Mucosa of rectum (tissue), 2 donors: Measurements from ENCODE around the gene SGK1.

Experiments used
- H3K27ac ChIP-seq, 2 donors: one replicate each; pipeline ENCODE4 v1.7.0; 2013; ENCODE audit warnings: inconsistent platforms in 2 of 2, low read depth in 2 of 2, low read length in 2 of 2
- H3K27me3 ChIP-seq, 2 donors: one replicate each; pipeline ENCODE4 v1.7.0; 2013; ENCODE audit warnings: low read length in 2 of 2; ENCODE audit not compliant: control insufficient read depth in 2 of 2, insufficient read depth in 2 of 2
- H3K36me3 ChIP-seq, 2 donors: one replicate each; pipeline ENCODE4 v1.7.0; 2013; ENCODE audit warnings: low read length in 2 of 2; ENCODE audit not compliant: control insufficient read depth in 2 of 2, insufficient read depth in 2 of 2
- H3K4me1 ChIP-seq, 2 donors: one replicate each; pipeline ENCODE4 v1.7.0; 2013; ENCODE audit warnings: low read length in 2 of 2, mild to moderate bottlenecking in 1 of 2; ENCODE audit not compliant: control insufficient read depth in 2 of 2, insufficient read depth in 2 of 2
- H3K4me3 ChIP-seq, 2 donors: one replicate each; pipeline ENCODE4 v1.7.0; 2013; ENCODE audit warnings: low read length in 2 of 2
- H3K9ac ChIP-seq, 2 donors: one replicate each; pipeline ENCODE4 v1.7.0; 2013; ENCODE audit warnings: low read length in 2 of 2, low read depth in 1 of 2, mild to moderate bottlenecking in 1 of 2
- H3K9me3 ChIP-seq, 2 donors: one replicate each; pipeline ENCODE4 v1.7.0; 2013; ENCODE audit warnings: low read length in 2 of 2; ENCODE audit not compliant: control insufficient read depth in 2 of 2
- donor health status: healthy.
- donor health status: Normal muscosa, but diverticular disease.

The SGK1 gene

GRCh38 chr6:134317471-134318131, at the start of gene SGK1:
Gene SGK1, minus strand, starts transcription at chr6:134318112. Its CDS starts 652 bp downstream, at chr6:134317460.
- Histone ChIP-seq H3K4me1 (no peaks in the 10 kb centered on the region), H3K9me3 (no peaks in the 10 kb centered on the region), H3K9ac (no peak within 1 kb of the TSS), H3K36me3 (no peaks in the 10 kb centered on the region), H3K27ac (peak within 1 kb of the TSS in 1 of 2 donors; percentile 12), H3K4me3 (peak within 1 kb of the TSS; percentile 46 to 65), H3K27me3 (peaks cover 15 to 21% of the 10 kb centered on the region in 2 donors)

GRCh38 chr6:134363323-134364039, 45.6 kb upstream of the SGK1 start:
- H3K27me3 ChIP-seq = no peaks in the 10 kb centered on the region
- no peaks in the 10 kb centered on the region for H3K9me3 ChIP-seq

GRCh38 chr6:134361011-134361410, 43.1 kb upstream of the SGK1 start:
- no peak overlapping the region for H3K4me3 ChIP-seq
- H3K9me3 ChIP-seq = no peaks in the 10 kb centered on the region
- H3K27me3 ChIP-seq = no peaks in the 10 kb centered on the region
- no peaks in the 10 kb centered on the region for H3K36me3 ChIP-seq
- no peak overlapping the region for H3K27ac ChIP-seq
- H3K4me1 ChIP-seq = no peaks in the 10 kb centered on the region
- no peak overlapping the region for H3K9ac ChIP-seq

More at GRCh38 chr6:134363323-134364039, 45.6 kb upstream of the SGK1 start:
- Histone ChIP-seq H3K4me1 (no peaks in the 10 kb centered on the region), H3K27ac (no peak overlapping the region), H3K9ac (no peak overlapping the region), H3K4me3 (no peak overlapping the region), H3K36me3 (no peaks in the 10 kb centered on the region)

GRCh38 chr6:134359302-134359701, 41.4 kb upstream of the SGK1 start:
- H3K4me1 ChIP-seq = no peaks in the 10 kb centered on the region
- no peak overlapping the region for H3K9ac ChIP-seq
- H3K4me3 ChIP-seq = no peak overlapping the region
- H3K27me3 ChIP-seq = no peaks in the 10 kb centered on the region
- H3K36me3 ChIP-seq = no peaks in the 10 kb centered on the region
- no peak overlapping the region for H3K27ac ChIP-seq
- H3K9me3 ChIP-seq = no peaks in the 10 kb centered on the region

- H3K27me3 ChIP-seq = no peaks in the 10 kb centered on the region
- no peak overlapping the region for H3K4me3 ChIP-seq
- H3K27ac ChIP-seq = no peak overlapping the region
- H3K9me3 ChIP-seq = no peaks in the 10 kb centered on the region
- no peak overlapping the region for H3K9ac ChIP-seq
- no peaks in the 10 kb centered on the region for H3K36me3 ChIP-seq
- no peaks in the 10 kb centered on the region for H3K4me1 ChIP-seq
These were observed 40.4 kb upstream of the SGK1 start for GRCh38 chr6:134358320-134358719.

- Histone ChIP-seq H3K36me3 (no peaks in the 10 kb centered on the region), H3K4me1 (no peaks in the 10 kb centered on the region), H3K9me3 (no peaks in the 10 kb centered on the region), H3K9ac (no peak overlapping the region), H3K4me3 (no peak overlapping the region), H3K27me3 (no peaks in the 10 kb centered on the region), H3K27ac (no peak overlapping the region)
These were observed 39.1 kb upstream of the SGK1 start for GRCh38 chr6:134357022-134357487.

GRCh38 chr6:134356405-134356804, 38.5 kb upstream of the SGK1 start:
- no peaks in the 10 kb centered on the region for H3K9me3 ChIP-seq
- no peaks in the 10 kb centered on the region for H3K27me3 ChIP-seq
- no peak overlapping the region for H3K4me3 ChIP-seq
- no peaks in the 10 kb centered on the region for H3K36me3 ChIP-seq
- H3K4me1 ChIP-seq = no peaks in the 10 kb centered on the region
- no peak overlapping the region for H3K27ac ChIP-seq
- no peak overlapping the region for H3K9ac ChIP-seq

- Histone ChIP-seq H3K9ac (no peak overlapping the region), H3K36me3 (no peaks in the 10 kb centered on the region), H3K4me3 (no peak overlapping the region), H3K27me3 (no peaks in the 10 kb centered on the region), H3K9me3 (no peaks in the 10 kb centered on the region), H3K27ac (no peak overlapping the region), H3K4me1 (no peaks in the 10 kb centered on the region)
These were observed 35.0 kb upstream of the SGK1 start for GRCh38 chr6:134352786-134353480.

GRCh38 chr6:134351615-134352474, 33.9 kb upstream of the SGK1 start:
- Histone ChIP-seq H3K27me3 (no peaks in the 10 kb centered on the region), H3K36me3 (no peaks in the 10 kb centered on the region), H3K9ac (no peak overlapping the region)

More at GRCh38 chr6:134351615-134352474, 33.9 kb upstream of the SGK1 start:
- no peak overlapping the region for H3K4me3 ChIP-seq
- no peaks in the 10 kb centered on the region for H3K4me1 ChIP-seq
- no peak overlapping the region for H3K27ac ChIP-seq
- no peaks in the 10 kb centered on the region for H3K9me3 ChIP-seq
